ENCODE results near the gene TBX1. TPM values are rescaled to one million over a fixed set of nuclear protein-coding genes. Genes with fewer than 3 reads are reported as not detected.
A peak's percentile ranks its signal among the peaks of the same experiment; 100 is the strongest.

TBX1 gene
- 10 to 100 TPM in 2 of 4 donors, 1 to 10 TPM in 2; 1.0 to 23.2 (median 5.8) TPM for total RNA-seq

- TF ChIP-seq CTCF (IDR thresholded peaks at IDR 0.05) (no peak), POLR2A (IDR thresholded peaks at IDR 0.05) (no peak)
- no peaks in the 10 kb centered on the region for H3K9me3 ChIP-seq
- intact Hi-C loops (cut with DNase I; ENCODE audit: low total_unique reads): no loop called here
- no peak for DNase-seq
- peaks cover 15 to 45% of the 10 kb centered on the region in 2 donors for H3K27me3 ChIP-seq
- H3K4me3 ChIP-seq: no peak within 1 kb of the TSS
- no peaks in the 10 kb centered on the region for H3K36me3 ChIP-seq
- H3K27ac ChIP-seq: no peak within 1 kb of the TSS
- peaks cover 0 to 21% of the 10 kb centered on the region in 2 donors for H3K4me1 ChIP-seq
These were observed at the start of gene TBX1 for GRCh38 chr22:19760058-19760950. TBX1 (plus strand) TSS chr22:19760778; CDS start chr22:19760844, 66 bp downstream.

GRCh38 chr22:19713245-19713644, 47.3 kb upstream of the TBX1 start:
- DNase-seq: no peak
- Histone ChIP-seq H3K4me1 (peaks cover 0 to 4% of the 10 kb centered on the region in 2 donors), H3K9me3 (no peaks in the 10 kb centered on the region), H3K4me3 (no peak overlapping the region), H3K27ac (no peak overlapping the region), H3K36me3 (no peaks in the 10 kb centered on the region), H3K27me3 (no peaks in the 10 kb centered on the region)
- intact Hi-C loops (cut with DNase I; ENCODE audit: low total_unique reads): no loop called here
- no peak for TF ChIP-seq POLR2A (IDR thresholded peaks at IDR 0.05)
- TF ChIP-seq CTCF (IDR thresholded peaks at IDR 0.05): no peak

GRCh38 chr22:19713650-19714311, 46.8 kb upstream of the TBX1 start:
- no peaks in the 10 kb centered on the region for H3K9me3 ChIP-seq
- peak overlapping the region; percentile 33 to 69 for H3K4me3 ChIP-seq
- no peak for DNase-seq
- H3K27me3 ChIP-seq: no peaks in the 10 kb centered on the region
- no peaks in the 10 kb centered on the region for H3K36me3 ChIP-seq
- TF ChIP-seq CTCF (IDR thresholded peaks at IDR 0.05) (no peak), POLR2A (IDR thresholded peaks at IDR 0.05) (no peak)
- H3K4me1 ChIP-seq: no peaks in the 10 kb centered on the region
- peak overlapping the region in 1 of 2 donors; percentile 1 for H3K27ac ChIP-seq
- intact Hi-C loops (cut with DNase I; ENCODE audit: low total_unique reads): no loop called here

- Histone ChIP-seq H3K4me3 (peak within 1 kb of the TSS; percentile 39 to 69), H3K9me3 (no peaks in the 10 kb centered on the region), H3K27ac (peak within 1 kb of the TSS; percentile 46 to 63), H3K4me1 (no peaks in the 10 kb centered on the region), H3K27me3 (no peaks in the 10 kb centered on the region), H3K36me3 (no peaks in the 10 kb centered on the region)
- TF ChIP-seq POLR2A (IDR thresholded peaks at IDR 0.05): no peak
- no peak for TF ChIP-seq CTCF (IDR thresholded peaks at IDR 0.05)
- DNase-seq: no peak
- intact Hi-C loops (cut with DNase I; ENCODE audit: low total_unique reads): no loop called here
These were observed 46.0 kb upstream of the TBX1 start, which contains the start of gene SEPTIN5 for GRCh38 chr22:19714312-19715187. SEPTIN5 (plus strand) TSS chr22:19714503; CDS start chr22:19714589, 86 bp downstream.

Measured in uterus (tissue), 4 donors.